ENCODE results near the gene BCL2A1.
"Not testable (repeated sequence)": the region's sequence is repeated elsewhere in the genome, so short reads cannot be mapped to it uniquely, and the experiment has no call there.

BCL2A1 gene

GRCh38 chr15:79960502-79961212 is 10.3 kb downstream of the BCL2A1 start:
- DNase-seq (ENCODE audit: low spot score): no peak

GRCh38 chr15:79957741-79958140 is 13.3 kb downstream of the BCL2A1 start:
- DNase-seq (ENCODE audit: low spot score): no peak

- DNase-seq (ENCODE audit: low spot score): no peak
These were observed 14.5 kb downstream of the BCL2A1 start for GRCh38 chr15:79956354-79956939.

- DNase-seq (ENCODE audit: low spot score): no peak
These were observed 16.3 kb downstream of the BCL2A1 start for GRCh38 chr15:79954661-79955060.

GRCh38 chr15:79953951-79954444 is 17.0 kb downstream of the BCL2A1 start:
- peak; percentile 7 for DNase-seq (ENCODE audit: low spot score)

- no peak for DNase-seq (ENCODE audit: low spot score)
These were observed 18.7 kb downstream of the BCL2A1 start for GRCh38 chr15:79952329-79952728.

GRCh38 chr15:79950247-79950646 is 20.7 kb downstream of the BCL2A1 start:
- no peak for DNase-seq (ENCODE audit: low spot score)

- no peak for DNase-seq (ENCODE audit: low spot score)
These were observed 22.2 kb downstream of the BCL2A1 start for GRCh38 chr15:79948761-79949160.

GRCh38 chr15:79948095-79948695 is 22.8 kb downstream of the BCL2A1 start:
- no peak for DNase-seq (ENCODE audit: low spot score)

GRCh38 chr15:79947009-79947408 is 24.0 kb downstream of the BCL2A1 start:
- no peak for DNase-seq (ENCODE audit: low spot score)

- no peak for DNase-seq (ENCODE audit: low spot score)
These were observed 26.4 kb downstream of the BCL2A1 start for GRCh38 chr15:79944622-79945021.

GRCh38 chr15:79943820-79944219 is 27.2 kb downstream of the BCL2A1 start:
- no peak for DNase-seq (ENCODE audit: low spot score)

- no peak for DNase-seq (ENCODE audit: low spot score)
These were observed 28.1 kb downstream of the BCL2A1 start for GRCh38 chr15:79942741-79943481.

GRCh38 chr15:79939399-79939798 is 31.6 kb downstream of the BCL2A1 start:
- DNase-seq (ENCODE audit: low spot score): no peak

- DNase-seq (ENCODE audit: low spot score): no peak
These were observed 32.9 kb downstream of the BCL2A1 start for GRCh38 chr15:79938143-79938542.

GRCh38 chr15:79935556-79936201 is 35.3 kb downstream of the BCL2A1 start:
- not testable (repeated sequence) for DNase-seq (ENCODE audit: low spot score)

GRCh38 chr15:79933231-79933630 is 37.8 kb downstream of the BCL2A1 start:
- no peak for DNase-seq (ENCODE audit: low spot score)

- DNase-seq (ENCODE audit: low spot score): no peak
These were observed 38.5 kb downstream of the BCL2A1 start for GRCh38 chr15:79932447-79932846.

GRCh38 chr15:79930516-79930915 is 40.5 kb downstream of the BCL2A1 start:
- no peak for DNase-seq (ENCODE audit: low spot score)

- no peak for DNase-seq (ENCODE audit: low spot score)
These were observed 41.6 kb downstream of the BCL2A1 start for GRCh38 chr15:79929412-79929811.

- DNase-seq (ENCODE audit: low spot score): not testable (repeated sequence)
These were observed 44.9 kb downstream of the BCL2A1 start for GRCh38 chr15:79926116-79926515.

- no peak for DNase-seq (ENCODE audit: low spot score)
These were observed 46.6 kb downstream of the BCL2A1 start for GRCh38 chr15:79924379-79924778.

All from CD4-positive, alpha-beta T cell treated with Interleukin-6 at 100 ng/mL for 8 hours (primary cell).